Naive thymus-derived CD4-positive, alpha-beta T cell (primary cell): ENCODE measurements around the gene VSTM4. TPM values are rescaled to one million over a fixed set of nuclear protein-coding genes. Genes with fewer than 3 reads are reported as not detected.

Source experiments
- ATAC-seq: fragments of 150-1000 bp; cut with Tn5 transposase; 2 replicates; pipeline ENCODE4 v1.10.0; 2021; ENCODE audit warnings: mild to moderate bottlenecking, moderate library complexity
- CTCF ChIA-PET: fragments of 350-600 bp; sonication (Branson Sonifier 250); formaldehyde crosslinking; loops from one replicate; lab custom pipeline; 2021; ENCODE audit warnings: antibody characterized with exemption; lab: Charles Lee
- POLR2A ChIA-PET: fragments of 350-600 bp; sonication (Branson Sonifier 250); formaldehyde crosslinking; loops from one replicate; lab custom pipeline; 2021; ENCODE audit warnings: antibody characterized with exemption, inconsistent platforms; lab: Charles Lee
- DNase-seq, 9 donors: peaks; one replicate each; pipeline versions ENCODE4 v3.0.0 to v3.0.0-alpha.2; 2020 to 2022; ENCODE audit warnings: mixed read lengths in 1 of 9
- H3K27ac ChIP-seq: one replicate; pipeline ENCODE4 v1.7.0; 2013; ENCODE audit warnings: mild to moderate bottlenecking, low read depth, low read length, moderate library complexity
- H3K27me3 ChIP-seq, 2 donors: one replicate each; pipeline ENCODE4 v1.7.0; 2013; ENCODE audit warnings: low read length in 2 of 2, mild to moderate bottlenecking in 2 of 2, moderate library complexity in 2 of 2; ENCODE audit not compliant: control insufficient read depth in 2 of 2, insufficient read depth in 2 of 2
- H3K36me3 ChIP-seq, 3 experiments: 1 replicate in 2 of 3; 2 replicates in 1 of 3; pipeline ENCODE4 v1.7.0; 2013; ENCODE audit warnings: low read length in 3 of 3, mild to moderate bottlenecking in 3 of 3, moderate library complexity in 1 of 3; ENCODE audit not compliant: insufficient read depth in 3 of 3, control insufficient read depth in 2 of 3
- H3K4me1 ChIP-seq, 2 donors: one replicate each; pipeline ENCODE4 v1.7.0; 2013; ENCODE audit warnings: low read length in 2 of 2, mild to moderate bottlenecking in 2 of 2, moderate library complexity in 1 of 2; ENCODE audit not compliant: control insufficient read depth in 2 of 2, insufficient read depth in 2 of 2
- H3K4me3 ChIP-seq: 2 replicates; pipeline ENCODE4 v1.7.0; 2013; ENCODE audit warnings: mild to moderate bottlenecking, low read length
- H3K9me3 ChIP-seq, 3 experiments: 1 replicate in 2 of 3; 2 replicates in 1 of 3; pipeline ENCODE4 v1.7.0; 2013; ENCODE audit warnings: low read length in 3 of 3; ENCODE audit not compliant: control insufficient read depth in 2 of 3
- H3K27ac Mint-ChIP-seq, 9 donors: one replicate each; pipeline ENCODE4 v1.8.0; 2020 to 2022; ENCODE audit warnings: mixed read lengths in 9 of 9, mild to moderate bottlenecking in 8 of 9, moderate library complexity in 5 of 9, inconsistent platforms in 2 of 9
- H3K27me3 Mint-ChIP-seq, 5 donors: one replicate each; pipeline ENCODE4 v1.8.0; 2021 to 2022; ENCODE audit warnings: mixed read lengths in 5 of 5, mild to moderate bottlenecking in 1 of 5
- H3K36me3 Mint-ChIP-seq, 5 donors: one replicate each; pipeline ENCODE4 v1.8.0; 2020 to 2022; ENCODE audit warnings: mixed read lengths in 5 of 5, mild to moderate bottlenecking in 3 of 5, inconsistent platforms in 1 of 5
- H3K4me1 Mint-ChIP-seq, 7 donors: one replicate each; pipeline ENCODE4 v1.8.0; 2020 to 2022; ENCODE audit warnings: mixed read lengths in 7 of 7, mild to moderate bottlenecking in 3 of 7, inconsistent platforms in 1 of 7
- H3K4me3 Mint-ChIP-seq, 10 donors: one replicate each; pipeline ENCODE4 v1.8.0; 2020 to 2022; ENCODE audit warnings: mild to moderate bottlenecking in 10 of 10, mixed read lengths in 10 of 10, moderate library complexity in 6 of 10, inconsistent platforms in 2 of 10
- H3K9me3 Mint-ChIP-seq, 11 donors: one replicate each; pipeline ENCODE4 v1.8.0; 2020 to 2022; ENCODE audit warnings: mixed read lengths in 11 of 11, mild to moderate bottlenecking in 4 of 11, inconsistent platforms in 1 of 11, moderate library complexity in 1 of 11
- intact Hi-C, 2 donors: fragments of 100-400 bp; cut with micrococcal nuclease; formaldehyde crosslinking; loops; one replicate each; pipeline ENCODE4 v1.15.1; 2023
- polyA plus RNA-seq, 2 donors: library from polyadenylated mRNA; unstranded; fragments of 300-500 nt; fragmentation: Illumina TruSeq; gene quantifications; one replicate each; pipeline ENCODE4 v1.2.3, GENCODE V29; 2021
- total RNA-seq, 6 experiments: library from RNA in 5 of 6; stranded (reverse) in 5 of 6; gene quantifications; 1 replicate in 5 of 6; 2 replicates in 1 of 6; pipeline ENCODE4 v1.2.3 and lab custom pipeline; 2021 to 2026

Gene VSTM4
- total and polyA plus RNA-seq, 7 experiments from 2014 or later, result 0.12 TPM; not detected in 6

DNA sequence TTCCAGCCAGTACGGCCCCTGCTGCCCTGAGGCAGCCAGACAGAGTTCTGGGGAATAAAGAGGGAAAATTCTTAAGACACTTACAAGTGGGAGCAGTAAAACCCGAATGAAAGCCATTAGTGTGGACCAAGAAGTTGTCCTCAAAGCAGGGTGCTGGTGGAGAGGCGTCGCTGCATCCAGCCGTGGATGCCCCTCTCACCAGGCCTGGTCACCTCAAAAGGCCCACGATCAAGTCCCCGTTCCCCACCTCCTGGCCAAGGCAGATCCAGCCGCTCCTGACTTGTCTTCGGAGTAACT, 656 bp downstream of the VSTM4 start:
- H3K27me3 Mint-ChIP-seq, result peaks cover 23 to 56% (median 28%) of the 10 kb centered on the region in 5 donors
- peaks cover 0 to 4% of the 10 kb centered on the region in 2 donors for H3K27me3 ChIP-seq
- H3K9me3 ChIP-seq, result no peaks in the 10 kb centered on the region
- no peaks in the 10 kb centered on the region for H3K36me3 ChIP-seq
- ChIA-PET CTCF (no interaction called here), POLR2A (no interaction called here)
- no peak for DNase-seq
- H3K4me3 ChIP-seq, result no peak overlapping the region
- peaks cover 0 to 7% (median 5%) of the 10 kb centered on the region in 7 donors for H3K4me1 Mint-ChIP-seq
- H3K4me1 ChIP-seq, result no peaks in the 10 kb centered on the region
- H3K27ac Mint-ChIP-seq, result no peak overlapping the region
- peak overlapping the region in 5 of 10 donors; percentile 7 to 55 (median 25) for H3K4me3 Mint-ChIP-seq
- intact Hi-C loops, result no loop called here
- no peak overlapping the region for H3K27ac ChIP-seq
- H3K9me3 Mint-ChIP-seq, result no peaks in the 10 kb centered on the region
- H3K36me3 Mint-ChIP-seq, result peaks cover 0 to 1% (median 0%) of the 10 kb centered on the region in 5 donors
- no peak for ATAC-seq

DNA sequence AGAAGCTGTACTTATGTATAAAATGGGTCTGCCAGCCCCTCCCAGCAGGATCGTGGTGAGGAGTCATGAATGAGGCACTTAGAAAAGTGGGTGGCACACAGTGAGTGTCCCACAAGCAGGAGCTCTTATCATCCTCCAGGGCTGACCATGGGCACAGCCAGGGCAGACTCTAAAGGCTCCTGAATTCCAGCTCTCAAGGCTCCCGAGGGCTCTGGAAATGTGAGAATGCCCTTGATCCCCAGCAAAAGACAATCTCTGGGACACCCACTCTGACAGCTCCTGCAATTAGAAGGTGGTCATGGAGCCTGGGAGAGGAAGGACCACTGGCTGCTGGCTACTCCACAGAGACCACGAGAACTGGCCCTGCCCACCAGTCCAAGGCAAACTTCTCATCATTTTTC, 1.6 kb downstream of the VSTM4 start:
- intact Hi-C loops, result no loop called here
- no peaks in the 10 kb centered on the region for H3K36me3 ChIP-seq

DNA sequence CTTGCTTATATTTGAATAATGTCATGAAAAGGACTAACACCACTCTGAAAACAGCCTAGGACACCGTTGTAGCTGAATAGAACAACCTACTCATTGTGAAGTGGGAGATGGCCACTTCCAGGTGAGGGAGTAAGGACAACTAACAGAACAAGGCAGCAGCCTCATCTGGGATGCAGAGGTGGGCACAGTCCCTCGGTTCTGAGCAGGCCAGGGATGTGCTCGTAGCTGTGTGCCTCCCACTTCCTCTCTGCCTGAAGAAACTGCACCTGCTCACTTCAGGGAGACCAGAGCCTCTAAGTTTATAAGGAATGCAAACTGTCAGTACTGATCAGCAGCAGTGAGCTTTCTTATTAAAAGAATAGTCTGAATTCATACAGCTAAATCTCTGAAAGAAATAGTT, 2.5 kb downstream of the VSTM4 start:
- intact Hi-C loops, result no loop called here
- H3K4me1 ChIP-seq, result no peaks in the 10 kb centered on the region
- no peaks in the 10 kb centered on the region for H3K9me3 Mint-ChIP-seq
- H3K27ac ChIP-seq, result no peak overlapping the region
- CTCF ChIA-PET, result no interaction called here
- H3K4me3 Mint-ChIP-seq, result no peak overlapping the region
- POLR2A ChIA-PET, result no interaction called here
- H3K27me3 ChIP-seq, result peaks cover 0 to 4% of the 10 kb centered on the region in 2 donors
- H3K4me3 ChIP-seq, result no peak overlapping the region
- peaks cover 0 to 1% (median 0%) of the 10 kb centered on the region in 5 donors for H3K36me3 Mint-ChIP-seq
- H3K4me1 Mint-ChIP-seq, result peaks cover 0 to 7% (median 5%) of the 10 kb centered on the region in 7 donors
- DNase-seq (no peak), ATAC-seq (no peak)
- H3K36me3 ChIP-seq, result no peaks in the 10 kb centered on the region
- no peak overlapping the region for H3K27ac Mint-ChIP-seq
- H3K9me3 ChIP-seq, result no peaks in the 10 kb centered on the region
- H3K27me3 Mint-ChIP-seq, result peaks cover 23 to 44% (median 31%) of the 10 kb centered on the region in 5 donors

More for the DNA sequence above, 1.6 kb downstream of the VSTM4 start:
- Mint-ChIP-seq H3K27ac (no peak overlapping the region), H3K36me3 (peaks cover 0 to 1% (median 0%) of the 10 kb centered on the region in 5 donors), H3K9me3 (no peaks in the 10 kb centered on the region), H3K4me3 (no peak overlapping the region), H3K27me3 (peaks cover 23 to 53% (median 31%) of the 10 kb centered on the region in 5 donors), H3K4me1 (peaks cover 0 to 7% (median 5%) of the 10 kb centered on the region in 7 donors)
- H3K4me3 ChIP-seq, result no peak overlapping the region
- CTCF ChIA-PET, result interaction anchor here (0.6 kb wide), 1 partner anchor 559 kb away, joined by 5 read pairs; no protein-coding TSS in a partner anchor
- DNase-seq, result no peak
- POLR2A ChIA-PET, result no interaction called here
- H3K27ac ChIP-seq, result no peak overlapping the region
- H3K4me1 ChIP-seq, result no peaks in the 10 kb centered on the region
- ATAC-seq, result no peak
- H3K27me3 ChIP-seq, result peaks cover 0 to 4% of the 10 kb centered on the region in 2 donors
- H3K9me3 ChIP-seq, result no peaks in the 10 kb centered on the region

DNA sequence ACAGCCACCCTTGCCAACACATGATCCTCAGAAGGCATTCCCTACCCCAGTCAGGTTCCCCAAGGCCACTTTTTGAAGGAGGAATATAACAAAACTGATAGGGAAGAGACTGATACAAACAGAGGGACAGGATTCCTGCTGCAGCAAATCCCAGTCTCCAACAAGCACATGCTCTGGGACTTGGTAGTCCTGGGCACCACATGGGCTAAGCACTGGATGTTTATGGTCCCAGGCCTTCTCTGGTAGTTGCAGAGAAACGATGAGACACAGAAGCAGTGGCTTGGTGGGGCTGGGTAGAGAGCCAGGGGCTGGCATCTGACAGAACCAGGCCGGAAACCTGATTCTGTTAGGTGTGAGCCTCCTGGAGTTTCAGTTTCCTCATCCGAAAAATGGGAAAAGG, 3.2 kb downstream of the VSTM4 start:
- peaks cover 0 to 7% (median 5%) of the 10 kb centered on the region in 7 donors for H3K4me1 Mint-ChIP-seq
- DNase-seq, result no peak
- peaks cover 0 to 1% (median 0%) of the 10 kb centered on the region in 5 donors for H3K36me3 Mint-ChIP-seq
- no peaks in the 10 kb centered on the region for H3K9me3 Mint-ChIP-seq
- Histone ChIP-seq H3K27me3 (peaks cover 0 to 4% of the 10 kb centered on the region in 2 donors), H3K4me1 (no peaks in the 10 kb centered on the region), H3K36me3 (no peaks in the 10 kb centered on the region), H3K9me3 (no peaks in the 10 kb centered on the region), H3K4me3 (no peak overlapping the region), H3K27ac (no peak overlapping the region)
- peaks cover 23 to 39% (median 31%) of the 10 kb centered on the region in 5 donors for H3K27me3 Mint-ChIP-seq
- intact Hi-C loops, result no loop called here
- ATAC-seq, result no peak
- H3K27ac Mint-ChIP-seq, result no peak overlapping the region
- POLR2A ChIA-PET, result no interaction called here
- CTCF ChIA-PET, result no interaction called here
- H3K4me3 Mint-ChIP-seq, result no peak overlapping the region

DNA sequence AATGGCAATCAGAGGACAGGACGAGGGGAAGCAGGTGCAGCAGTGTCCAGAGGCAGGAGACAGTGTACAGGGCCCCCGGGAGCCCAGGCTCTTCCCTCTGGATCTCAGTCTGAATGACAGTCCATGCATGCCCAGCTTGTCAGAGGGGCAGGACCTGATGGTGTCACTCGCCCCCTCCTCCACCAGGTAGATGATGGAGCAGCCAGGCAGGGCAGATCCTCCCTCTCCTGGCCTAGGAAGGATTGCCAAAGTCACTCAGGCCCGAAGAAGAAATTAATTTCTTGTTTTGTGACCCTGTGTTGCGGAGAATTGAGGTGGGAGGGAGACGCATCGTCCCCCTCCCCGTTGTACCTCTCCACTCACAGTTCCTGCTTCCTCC, 4.0 kb downstream of the VSTM4 start:
- Histone ChIP-seq H3K9me3 (no peaks in the 10 kb centered on the region), H3K4me1 (no peaks in the 10 kb centered on the region), H3K27me3 (peaks cover 0 to 4% of the 10 kb centered on the region in 2 donors), H3K36me3 (no peaks in the 10 kb centered on the region), H3K4me3 (no peak overlapping the region), H3K27ac (no peak overlapping the region)
- H3K4me1 Mint-ChIP-seq, result peaks cover 0 to 7% (median 4%) of the 10 kb centered on the region in 7 donors
- no peaks in the 10 kb centered on the region for H3K9me3 Mint-ChIP-seq
- H3K36me3 Mint-ChIP-seq, result peaks cover 0 to under 1% (median 0%) of the 10 kb centered on the region in 5 donors
- DNase-seq, result no peak
- peaks cover 23 to 33% (median 27%) of the 10 kb centered on the region in 5 donors for H3K27me3 Mint-ChIP-seq
- CTCF ChIA-PET, result no interaction called here
- no peak overlapping the region for H3K27ac Mint-ChIP-seq
- ATAC-seq, result no peak
- POLR2A ChIA-PET, result no interaction called here
- no peak overlapping the region for H3K4me3 Mint-ChIP-seq
- intact Hi-C loops, result no loop called here

DNA sequence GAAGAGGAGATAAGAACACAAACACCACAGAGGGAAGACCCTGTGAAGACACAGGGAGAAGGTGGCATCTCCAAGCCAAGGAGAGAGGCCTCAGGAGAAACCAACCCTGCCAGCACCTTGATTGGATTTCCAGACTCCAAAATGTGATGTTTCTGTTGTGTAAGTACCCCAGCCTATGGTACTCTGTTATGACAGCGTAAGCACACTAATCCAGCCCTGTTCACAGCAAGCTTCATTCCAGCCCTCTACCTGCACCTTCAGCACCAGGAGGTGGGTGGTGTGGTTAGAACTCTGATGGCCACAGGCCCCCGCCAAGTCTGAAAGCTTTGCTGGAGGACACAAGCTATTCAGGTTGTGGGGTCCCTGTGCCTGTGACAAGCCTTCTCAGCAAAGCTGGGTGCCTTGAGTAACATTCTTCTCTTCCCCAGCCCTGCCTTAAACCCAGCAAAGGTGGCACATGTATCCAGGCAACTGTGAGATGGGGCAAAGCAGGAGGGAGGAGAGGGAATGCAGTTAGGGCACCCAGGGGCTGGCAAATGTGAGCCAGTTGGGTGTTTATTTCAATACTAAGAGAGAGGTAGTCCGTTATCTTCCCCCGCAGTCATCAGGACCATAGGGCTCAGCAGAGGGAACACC, 4.5 kb downstream of the VSTM4 start:
- Histone ChIP-seq H3K4me3 (no peak overlapping the region), H3K9me3 (no peaks in the 10 kb centered on the region), H3K27ac (no peak overlapping the region), H3K27me3 (no peaks in the 10 kb centered on the region), H3K4me1 (no peaks in the 10 kb centered on the region), H3K36me3 (no peaks in the 10 kb centered on the region)
- ChIA-PET POLR2A (no interaction called here), CTCF (no interaction called here)
- no peak overlapping the region for H3K4me3 Mint-ChIP-seq
- H3K9me3 Mint-ChIP-seq, result no peaks in the 10 kb centered on the region
- ATAC-seq (no peak), DNase-seq (no peak)
- peaks cover 0 to 7% (median 4%) of the 10 kb centered on the region in 7 donors for H3K4me1 Mint-ChIP-seq
- H3K36me3 Mint-ChIP-seq, result no peaks in the 10 kb centered on the region
- intact Hi-C loops, result no loop called here
- peaks cover 18 to 28% (median 23%) of the 10 kb centered on the region in 5 donors for H3K27me3 Mint-ChIP-seq
- H3K27ac Mint-ChIP-seq, result no peak overlapping the region
